GM12874 (cell line): ENCODE measurements around the gene TLDC2.

ENCODE experiments used
- TF ChIP-seq, protein P1 (sequence below): IDR thresholded peaks from 2 replicates; pipeline ENCODE4 v1.5.1; 2011; ENCODE audit warnings: low read depth, mild to moderate bottlenecking, control low read depth, low read length, moderate library complexity; ENCODE audit not compliant: insufficient read depth

The TLDC2 gene

GRCh38 chr20:36875702-36876472 is at the start of gene TLDC2:
TLDC2 (plus strand) TSS chr20:36876138; CDS start chr20:36876175, 37 bp downstream.
- TF ChIP-seq, protein P1, sequence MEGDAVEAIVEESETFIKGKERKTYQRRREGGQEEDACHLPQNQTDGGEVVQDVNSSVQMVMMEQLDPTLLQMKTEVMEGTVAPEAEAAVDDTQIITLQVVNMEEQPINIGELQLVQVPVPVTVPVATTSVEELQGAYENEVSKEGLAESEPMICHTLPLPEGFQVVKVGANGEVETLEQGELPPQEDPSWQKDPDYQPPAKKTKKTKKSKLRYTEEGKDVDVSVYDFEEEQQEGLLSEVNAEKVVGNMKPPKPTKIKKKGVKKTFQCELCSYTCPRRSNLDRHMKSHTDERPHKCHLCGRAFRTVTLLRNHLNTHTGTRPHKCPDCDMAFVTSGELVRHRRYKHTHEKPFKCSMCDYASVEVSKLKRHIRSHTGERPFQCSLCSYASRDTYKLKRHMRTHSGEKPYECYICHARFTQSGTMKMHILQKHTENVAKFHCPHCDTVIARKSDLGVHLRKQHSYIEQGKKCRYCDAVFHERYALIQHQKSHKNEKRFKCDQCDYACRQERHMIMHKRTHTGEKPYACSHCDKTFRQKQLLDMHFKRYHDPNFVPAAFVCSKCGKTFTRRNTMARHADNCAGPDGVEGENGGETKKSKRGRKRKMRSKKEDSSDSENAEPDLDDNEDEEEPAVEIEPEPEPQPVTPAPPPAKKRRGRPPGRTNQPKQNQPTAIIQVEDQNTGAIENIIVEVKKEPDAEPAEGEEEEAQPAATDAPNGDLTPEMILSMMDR = no peak

- TF ChIP-seq, protein P1 = no peak
These were observed 49.2 kb upstream of the TLDC2 start for GRCh38 chr20:36826554-36827244.

DNA sequence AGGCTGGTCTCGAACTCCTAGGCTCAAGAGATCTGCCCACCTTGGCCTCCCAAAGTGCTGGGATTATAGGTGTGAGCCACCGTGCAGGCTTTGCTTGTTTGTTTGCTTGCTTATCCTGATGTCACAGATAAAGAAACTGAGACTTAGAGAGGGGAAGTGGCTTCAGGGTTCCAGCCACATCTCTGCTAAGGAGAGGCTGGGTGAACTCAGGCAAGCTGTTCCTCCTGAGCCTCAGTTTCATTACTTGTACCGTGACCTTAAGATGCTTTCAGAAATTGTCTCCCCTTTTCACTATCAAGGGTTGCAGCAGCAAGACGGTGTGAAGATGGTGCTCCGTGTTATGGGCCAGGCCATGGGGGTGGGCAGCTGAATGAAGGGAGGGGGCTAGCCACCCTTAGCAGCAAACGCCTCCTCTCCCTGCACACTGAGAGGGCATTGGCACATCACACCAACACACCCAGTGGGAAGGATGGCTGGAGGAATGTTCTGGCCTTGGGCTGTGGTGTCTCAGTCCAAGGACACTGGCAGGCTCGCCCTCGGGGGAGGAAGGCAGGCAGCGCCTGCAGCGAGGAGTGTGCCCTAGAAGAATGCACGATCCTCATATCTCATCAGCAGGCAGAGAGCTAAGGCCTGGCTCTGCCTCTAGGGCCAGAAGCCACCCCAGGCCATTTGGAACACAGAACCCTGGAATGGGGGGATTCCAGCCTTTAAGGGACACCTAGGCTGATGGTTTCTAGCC is 48.2 kb upstream of the TLDC2 start:
- TF ChIP-seq, protein P1 = no peak

GRCh38 chr20:36830791-36831691 is 44.9 kb upstream of the TLDC2 start:
- TF ChIP-seq, protein P1 = peak; percentile 19; the same call in 1 of the 2 replicates

DNA sequence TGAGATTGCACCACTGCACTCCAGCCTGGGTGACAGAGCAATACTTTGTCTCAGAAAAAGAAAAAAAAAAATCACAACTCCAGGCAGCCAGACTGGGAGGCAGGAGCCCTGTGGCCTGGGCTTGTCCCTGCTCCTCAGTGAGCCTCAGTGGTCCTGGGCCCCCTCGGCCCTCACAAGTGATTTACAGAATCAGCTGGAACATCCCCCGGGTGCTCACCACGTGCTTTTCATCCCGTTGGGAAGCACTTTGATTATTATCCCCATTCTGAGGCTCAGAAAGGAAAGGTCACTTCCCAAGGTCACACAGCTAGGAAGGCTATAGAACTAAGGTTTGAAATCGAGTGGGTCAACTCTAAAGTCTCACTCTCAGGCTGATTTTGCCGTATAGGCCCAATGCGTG is 43.1 kb upstream of the TLDC2 start:
- TF ChIP-seq, protein P1 = no peak

- TF ChIP-seq, protein P1 = no peak
These were observed 42.5 kb upstream of the TLDC2 start for GRCh38 chr20:36833275-36834020.
